Naive thymus-derived CD4-positive, alpha-beta T cell (primary cell): ENCODE results near the gene EXOC2. TPM values are rescaled to one million over a fixed set of nuclear protein-coding genes. Genes with fewer than 3 reads are reported as not detected.

Experiments used
- ATAC-seq: fragments of 150-1000 bp; cut with Tn5 transposase; 2 replicates; pipeline ENCODE4 v1.10.0; 2021; ENCODE audit warnings: mild to moderate bottlenecking, moderate library complexity
- CTCF ChIA-PET: fragments of 350-600 bp; sonication (Branson Sonifier 250); formaldehyde crosslinking; loops from one replicate; lab custom pipeline; 2021; ENCODE audit warnings: antibody characterized with exemption; lab: Charles Lee
- POLR2A ChIA-PET: fragments of 350-600 bp; sonication (Branson Sonifier 250); formaldehyde crosslinking; loops from one replicate; lab custom pipeline; 2021; ENCODE audit warnings: antibody characterized with exemption, inconsistent platforms; lab: Charles Lee
- DNase-seq, 9 donors: peaks; one replicate each; pipeline versions ENCODE4 v3.0.0 to v3.0.0-alpha.2; 2020 to 2022; ENCODE audit warnings: mixed read lengths in 1 of 9
- H3K27ac ChIP-seq: one replicate; pipeline ENCODE4 v1.7.0; 2013; ENCODE audit warnings: mild to moderate bottlenecking, low read depth, low read length, moderate library complexity
- H3K27me3 ChIP-seq, 2 donors: one replicate each; pipeline ENCODE4 v1.7.0; 2013; ENCODE audit warnings: low read length in 2 of 2, mild to moderate bottlenecking in 2 of 2, moderate library complexity in 2 of 2; ENCODE audit not compliant: control insufficient read depth in 2 of 2, insufficient read depth in 2 of 2
- H3K36me3 ChIP-seq, 3 experiments: 1 replicate in 2 of 3; 2 replicates in 1 of 3; pipeline ENCODE4 v1.7.0; 2013; ENCODE audit warnings: low read length in 3 of 3, mild to moderate bottlenecking in 3 of 3, moderate library complexity in 1 of 3; ENCODE audit not compliant: insufficient read depth in 3 of 3, control insufficient read depth in 2 of 3
- H3K4me1 ChIP-seq, 2 donors: one replicate each; pipeline ENCODE4 v1.7.0; 2013; ENCODE audit warnings: low read length in 2 of 2, mild to moderate bottlenecking in 2 of 2, moderate library complexity in 1 of 2; ENCODE audit not compliant: control insufficient read depth in 2 of 2, insufficient read depth in 2 of 2
- H3K4me3 ChIP-seq: 2 replicates; pipeline ENCODE4 v1.7.0; 2013; ENCODE audit warnings: mild to moderate bottlenecking, low read length
- H3K9me3 ChIP-seq, 3 experiments: 1 replicate in 2 of 3; 2 replicates in 1 of 3; pipeline ENCODE4 v1.7.0; 2013; ENCODE audit warnings: low read length in 3 of 3; ENCODE audit not compliant: control insufficient read depth in 2 of 3
- H3K27ac Mint-ChIP-seq, 9 donors: one replicate each; pipeline ENCODE4 v1.8.0; 2020 to 2022; ENCODE audit warnings: mixed read lengths in 9 of 9, mild to moderate bottlenecking in 8 of 9, moderate library complexity in 5 of 9, inconsistent platforms in 2 of 9
- H3K27me3 Mint-ChIP-seq, 5 donors: one replicate each; pipeline ENCODE4 v1.8.0; 2021 to 2022; ENCODE audit warnings: mixed read lengths in 5 of 5, mild to moderate bottlenecking in 1 of 5
- H3K36me3 Mint-ChIP-seq, 5 donors: one replicate each; pipeline ENCODE4 v1.8.0; 2020 to 2022; ENCODE audit warnings: mixed read lengths in 5 of 5, mild to moderate bottlenecking in 3 of 5, inconsistent platforms in 1 of 5
- H3K4me1 Mint-ChIP-seq, 7 donors: one replicate each; pipeline ENCODE4 v1.8.0; 2020 to 2022; ENCODE audit warnings: mixed read lengths in 7 of 7, mild to moderate bottlenecking in 3 of 7, inconsistent platforms in 1 of 7
- H3K4me3 Mint-ChIP-seq, 10 donors: one replicate each; pipeline ENCODE4 v1.8.0; 2020 to 2022; ENCODE audit warnings: mild to moderate bottlenecking in 10 of 10, mixed read lengths in 10 of 10, moderate library complexity in 6 of 10, inconsistent platforms in 2 of 10
- H3K9me3 Mint-ChIP-seq, 11 donors: one replicate each; pipeline ENCODE4 v1.8.0; 2020 to 2022; ENCODE audit warnings: mixed read lengths in 11 of 11, mild to moderate bottlenecking in 4 of 11, inconsistent platforms in 1 of 11, moderate library complexity in 1 of 11
- intact Hi-C, 2 donors: fragments of 100-400 bp; cut with micrococcal nuclease; formaldehyde crosslinking; loops; one replicate each; pipeline ENCODE4 v1.15.1; 2023
- polyA plus RNA-seq, 2 donors: library from polyadenylated mRNA; unstranded; fragments of 300-500 nt; fragmentation: Illumina TruSeq; gene quantifications; one replicate each; pipeline ENCODE4 v1.2.3, GENCODE V29; 2021
- total RNA-seq, 6 experiments: library from RNA in 5 of 6; stranded (reverse) in 5 of 6; gene quantifications; 1 replicate in 5 of 6; 2 replicates in 1 of 6; pipeline ENCODE4 v1.2.3 and lab custom pipeline; 2021 to 2026

EXOC2 gene
- total and polyA plus RNA-seq, 7 experiments from 2014 or later: 26.7 to 45.4 (median 38.8) TPM

GRCh38 chr6:438634-439170, 254.2 kb downstream of the EXOC2 start:
- no peak overlapping the region for H3K27ac ChIP-seq

GRCh38 chr6:437037-437392, 255.9 kb downstream of the EXOC2 start:
- POLR2A ChIA-PET: no interaction called here
- no peaks in the 10 kb centered on the region for H3K27me3 Mint-ChIP-seq

More at GRCh38 chr6:438634-439170, 254.2 kb downstream of the EXOC2 start:
- H3K27ac Mint-ChIP-seq: no peak overlapping the region
- H3K27me3 ChIP-seq: no peaks in the 10 kb centered on the region
- H3K9me3 Mint-ChIP-seq: peaks cover 0 to 4% (median 0%) of the 10 kb centered on the region in 11 donors
- peaks cover 0 to 1% (median 0%) of the 10 kb centered on the region in 5 donors for H3K36me3 Mint-ChIP-seq
- ATAC-seq (no peak), DNase-seq (peak in 1 of 9 donors; percentile 6)
- ChIA-PET POLR2A (interaction anchor here (1.2 kb wide), 1 partner anchor 29 kb away, joined by 3 read pairs; no protein-coding TSS in a partner anchor), CTCF (interaction anchor here (0.9 kb wide), 1 partner anchor 78 kb away, joined by 3 read pairs; no protein-coding TSS in a partner anchor)
- peaks cover 9 to 25% (median 14%) of the 10 kb centered on the region in 7 donors for H3K4me1 Mint-ChIP-seq
- intact Hi-C loops: no loop called here
- no peak overlapping the region for H3K4me3 Mint-ChIP-seq
- H3K9me3 ChIP-seq: no peaks in the 10 kb centered on the region
- H3K4me3 ChIP-seq: no peak overlapping the region
- no peaks in the 10 kb centered on the region for H3K27me3 Mint-ChIP-seq
- H3K4me1 ChIP-seq: peaks cover 3% of the 10 kb centered on the region in 2 donors
- H3K36me3 ChIP-seq: no peaks in the 10 kb centered on the region

GRCh38 chr6:436308-437036, 256.5 kb downstream of the EXOC2 start:
- ATAC-seq: no peak
- Histone ChIP-seq H3K27me3 (no peaks in the 10 kb centered on the region), H3K27ac (no peak overlapping the region), H3K4me3 (no peak overlapping the region), H3K4me1 (peaks cover 0 to 12% of the 10 kb centered on the region in 2 donors), H3K36me3 (no peaks in the 10 kb centered on the region), H3K9me3 (no peaks in the 10 kb centered on the region)
- DNase-seq: peak in 1 of 9 donors; percentile 4
- CTCF ChIA-PET: no interaction called here
- no peaks in the 10 kb centered on the region for H3K27me3 Mint-ChIP-seq
- H3K27ac Mint-ChIP-seq: no peak overlapping the region
- POLR2A ChIA-PET: no interaction called here
- H3K9me3 Mint-ChIP-seq: peaks cover 0 to 4% (median 0%) of the 10 kb centered on the region in 11 donors
- H3K36me3 Mint-ChIP-seq: no peaks in the 10 kb centered on the region
- H3K4me3 Mint-ChIP-seq: no peak overlapping the region
- intact Hi-C loops: no loop called here
- peaks cover 9 to 42% (median 17%) of the 10 kb centered on the region in 7 donors for H3K4me1 Mint-ChIP-seq

More at GRCh38 chr6:437037-437392, 255.9 kb downstream of the EXOC2 start:
- ATAC-seq (no peak), DNase-seq (no peak)
- CTCF ChIA-PET: no interaction called here
- Mint-ChIP-seq H3K4me3 (no peak overlapping the region), H3K4me1 (peaks cover 7 to 36% (median 15%) of the 10 kb centered on the region in 7 donors), H3K36me3 (no peaks in the 10 kb centered on the region), H3K27ac (no peak overlapping the region), H3K9me3 (peaks cover 0 to 4% (median 0%) of the 10 kb centered on the region in 11 donors)
- no peak overlapping the region for H3K27ac ChIP-seq
- peaks cover 0 to 7% of the 10 kb centered on the region in 2 donors for H3K4me1 ChIP-seq
- H3K4me3 ChIP-seq: no peak overlapping the region
- no peaks in the 10 kb centered on the region for H3K9me3 ChIP-seq
- no peaks in the 10 kb centered on the region for H3K36me3 ChIP-seq
- intact Hi-C loops: no loop called here
- H3K27me3 ChIP-seq: no peaks in the 10 kb centered on the region

GRCh38 chr6:435441-436307, 257.3 kb downstream of the EXOC2 start:
- H3K36me3 ChIP-seq: no peaks in the 10 kb centered on the region
- Mint-ChIP-seq H3K4me3 (peak overlapping the region in 2 of 10 donors; percentile 2 to 45), H3K4me1 (peaks cover 9 to 45% (median 22%) of the 10 kb centered on the region in 7 donors), H3K27me3 (no peaks in the 10 kb centered on the region), H3K9me3 (peaks cover 0 to under 1% (median 0%) of the 10 kb centered on the region in 11 donors), H3K36me3 (no peaks in the 10 kb centered on the region), H3K27ac (peak overlapping the region in 1 of 9 donors; percentile 93)
- peaks cover 0 to 12% of the 10 kb centered on the region in 2 donors for H3K4me1 ChIP-seq
- H3K27me3 ChIP-seq: no peaks in the 10 kb centered on the region
- no peaks in the 10 kb centered on the region for H3K9me3 ChIP-seq
- H3K27ac ChIP-seq: no peak overlapping the region
- H3K4me3 ChIP-seq: no peak overlapping the region
- intact Hi-C loops: no loop called here
- CTCF ChIA-PET: no interaction called here
- POLR2A ChIA-PET: no interaction called here
- ATAC-seq: no peak
- peak in 1 of 9 donors; percentile 22 for DNase-seq

Other genes starting within 250 kb of the EXOC2 start
- 1 to 10 TPM; 1.4 to 3.5 (median 2.4) TPM for gene HUS1B, start 36.0 kb downstream of the EXOC2 start, total RNA-seq
- 1 to 10 TPM; 1.1 to 1.4 TPM for gene HUS1B, start 36.0 kb downstream of the EXOC2 start, polyA plus RNA-seq